GM19193 (cell line): ENCODE data around the gene DCP1A.

Source experiments
- POLR2A ChIP-seq: IDR thresholded peaks from 4 replicates; pipeline ENCODE4 v1.6.1; 2011; ENCODE audit not compliant: insufficient read depth, insufficient read length; ENCODE audit errors: extremely low read depth

DCP1A gene

GRCh38 chr3:53342353-53342752 lies 5.0 kb downstream of the DCP1A start:
- TF ChIP-seq POLR2A, result no peak

- no peak for TF ChIP-seq POLR2A
Measured at GRCh38 chr3:53337167-53337940, 10.0 kb downstream of the DCP1A start.

DNA sequence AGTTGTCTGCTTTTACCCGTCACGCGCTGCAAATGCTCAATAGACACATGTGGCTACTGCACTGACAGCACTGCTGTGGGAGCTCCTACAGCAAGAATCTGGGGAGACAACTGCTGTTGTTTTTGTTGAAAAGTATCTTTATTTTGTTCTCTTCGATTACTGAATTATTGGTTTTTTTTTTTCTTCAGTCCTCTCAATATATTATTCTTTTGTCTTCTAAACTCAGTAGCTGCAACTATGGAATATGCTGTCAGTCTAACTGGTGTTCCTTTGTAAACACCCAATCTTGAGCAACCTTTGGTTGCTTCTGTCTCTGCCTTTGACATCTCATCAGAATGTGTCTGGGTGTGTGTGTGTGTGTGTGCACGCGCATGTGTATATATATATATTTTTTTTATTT lies 12.6 kb downstream of the DCP1A start:
- no peak for TF ChIP-seq POLR2A

- no peak for TF ChIP-seq POLR2A
Measured at GRCh38 chr3:53331871-53332270, 15.5 kb downstream of the DCP1A start.

GRCh38 chr3:53329897-53330296 lies 17.4 kb downstream of the DCP1A start:
- TF ChIP-seq POLR2A, result no peak

- no peak for TF ChIP-seq POLR2A
Measured at GRCh38 chr3:53328746-53329145, 18.6 kb downstream of the DCP1A start.

GRCh38 chr3:53324105-53324504 lies 23.2 kb downstream of the DCP1A start:
- no peak for TF ChIP-seq POLR2A

DNA sequence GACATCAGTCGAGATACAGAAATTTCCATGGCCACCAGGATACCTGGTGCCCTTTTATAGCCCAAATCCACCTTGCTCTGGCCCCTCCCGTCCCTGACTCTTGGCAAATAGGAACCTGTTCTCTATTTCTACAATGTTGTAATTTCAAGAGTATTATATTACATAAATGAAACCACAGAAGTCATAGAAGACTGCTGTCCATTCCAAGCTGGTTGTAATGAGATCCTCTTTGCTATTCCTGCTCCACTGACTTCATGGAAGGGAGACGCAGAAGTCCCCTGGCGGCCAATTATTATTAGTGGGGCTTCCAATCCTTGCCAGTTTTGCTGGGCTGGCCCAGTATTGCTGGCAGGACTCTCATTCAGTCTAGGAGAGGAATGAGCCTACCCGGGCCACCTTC lies 26.6 kb downstream of the DCP1A start:
- no peak for TF ChIP-seq POLR2A

- no peak for TF ChIP-seq POLR2A
Measured at GRCh38 chr3:53318522-53318921, 28.8 kb downstream of the DCP1A start.

- TF ChIP-seq POLR2A, result no peak
Measured at GRCh38 chr3:53312832-53313231, 34.5 kb downstream of the DCP1A start.

DNA sequence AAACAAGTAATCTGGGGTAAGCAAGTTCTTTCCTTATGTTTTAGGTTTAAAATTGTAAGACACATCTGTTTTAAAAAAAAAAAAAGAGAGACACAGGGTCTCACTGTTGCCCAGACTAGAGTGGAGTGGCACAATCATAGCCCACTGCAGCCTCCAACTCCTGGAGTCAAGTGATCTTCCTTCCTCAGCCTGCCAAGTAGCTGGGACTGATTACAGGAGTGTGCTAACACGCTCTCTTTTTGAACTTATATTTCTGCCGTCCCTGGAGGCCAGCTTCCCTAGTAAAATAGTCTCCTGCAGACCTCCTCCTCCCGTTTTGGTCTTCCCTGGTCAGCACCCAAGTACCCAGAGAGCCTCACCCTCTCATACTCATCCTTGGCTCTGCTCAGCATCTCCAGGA lies 35.5 kb downstream of the DCP1A start:
- no peak for TF ChIP-seq POLR2A

- TF ChIP-seq POLR2A, result no peak
Measured at GRCh38 chr3:53303957-53304356, 43.4 kb downstream of the DCP1A start.

DNA sequence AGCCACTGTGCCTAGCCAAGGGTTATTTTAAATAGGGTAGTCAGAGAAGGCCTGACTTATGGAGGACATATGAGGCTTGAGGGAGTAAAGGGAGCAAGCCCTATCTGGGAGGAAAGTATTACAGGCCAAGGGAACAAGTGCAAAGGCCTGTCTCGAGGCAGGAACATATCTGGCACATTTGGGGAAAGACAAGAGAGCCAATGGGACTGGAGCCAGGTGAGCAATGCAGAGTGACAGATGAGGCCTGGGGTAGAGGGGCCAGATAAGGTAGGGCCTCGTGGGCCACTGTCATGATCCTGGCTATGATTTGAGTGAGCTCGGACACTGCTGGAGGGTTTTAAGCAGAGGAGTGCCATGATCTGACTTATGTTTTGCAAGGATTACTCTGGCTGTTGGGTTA lies 43.8 kb downstream of the DCP1A start:
- no peak for TF ChIP-seq POLR2A

- no peak for TF ChIP-seq POLR2A
Measured at GRCh38 chr3:53300826-53301225, 46.5 kb downstream of the DCP1A start.

DNA sequence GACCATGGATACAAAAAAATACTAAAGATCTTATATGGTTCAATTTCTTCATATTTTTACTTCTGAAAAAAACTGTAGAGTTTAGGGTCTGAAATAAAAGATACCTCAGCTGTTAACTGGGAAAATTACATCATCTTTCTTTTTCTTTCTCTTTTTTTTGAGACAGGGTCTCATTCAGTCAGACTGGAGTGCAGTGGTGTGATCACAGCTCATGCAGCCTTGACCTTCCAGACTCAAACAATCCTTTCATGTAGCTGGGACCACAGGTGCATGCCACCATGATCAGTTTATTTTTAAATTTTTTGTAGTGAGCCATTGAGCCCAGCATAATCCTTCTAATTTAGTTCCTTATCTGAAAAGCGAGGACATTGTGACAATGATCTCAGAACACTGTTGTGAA lies 51.9 kb downstream of the DCP1A start:
- no peak for TF ChIP-seq POLR2A

DNA sequence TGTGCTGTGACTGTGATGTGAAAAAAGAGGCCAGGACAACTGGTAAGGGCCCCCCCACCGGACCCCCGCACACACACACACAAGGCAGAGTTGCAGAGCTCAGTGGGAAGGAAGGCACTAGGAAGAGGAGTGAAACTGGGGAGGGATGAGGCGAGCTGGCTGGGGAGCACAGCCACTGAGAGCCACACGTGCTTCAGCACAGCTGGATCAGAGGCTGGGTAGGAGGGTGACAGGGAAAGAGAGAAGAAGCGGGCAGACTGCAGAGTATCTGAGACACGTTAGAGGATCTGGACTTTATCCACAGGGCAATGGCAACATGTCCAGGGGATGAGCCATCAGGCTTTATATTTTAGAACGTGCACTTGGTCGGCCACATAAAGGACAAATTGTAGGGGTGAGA lies 53.5 kb downstream of the DCP1A start:
- no peak for TF ChIP-seq POLR2A

DNA sequence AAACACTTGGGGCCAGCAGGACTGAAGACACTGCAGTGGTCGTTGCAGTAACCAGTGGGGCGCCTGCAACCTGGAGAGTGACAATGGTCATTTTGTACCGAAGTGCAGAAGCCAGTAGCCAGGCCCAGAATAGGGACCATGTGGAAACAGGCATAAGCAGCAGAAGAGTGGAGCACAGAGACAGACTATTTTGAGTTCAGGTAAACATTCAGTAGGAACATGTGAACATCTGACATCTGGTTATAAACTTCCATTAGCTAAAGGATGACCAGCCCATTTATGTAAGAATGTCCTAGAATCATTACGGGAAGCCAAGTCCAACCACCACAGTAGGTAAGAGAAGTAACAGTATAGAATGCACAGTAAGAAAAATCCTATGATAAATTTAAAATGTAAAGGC lies 59.1 kb downstream of the DCP1A start:
- no peak for TF ChIP-seq POLR2A
